HL-60/S4 treated with phorbol 12-myristate 13-acetate at 8.2 ng/mL for 4 days and 3 days (cell line): ENCODE measurements around the gene TLCD3A.
"Not testable (repeated sequence)": the region's sequence is repeated elsewhere in the genome, so short reads cannot be mapped to it uniquely, and the experiment has no call there.

Experiments
- in situ Hi-C: fragments of 300-500 bp; cut with MboI; formaldehyde crosslinking; loops from 2 replicates; pipeline ENCODE4 v1.15.0; 2022; ENCODE audit warnings: low sequenced_read_pairs

TLCD3A gene

DNA sequence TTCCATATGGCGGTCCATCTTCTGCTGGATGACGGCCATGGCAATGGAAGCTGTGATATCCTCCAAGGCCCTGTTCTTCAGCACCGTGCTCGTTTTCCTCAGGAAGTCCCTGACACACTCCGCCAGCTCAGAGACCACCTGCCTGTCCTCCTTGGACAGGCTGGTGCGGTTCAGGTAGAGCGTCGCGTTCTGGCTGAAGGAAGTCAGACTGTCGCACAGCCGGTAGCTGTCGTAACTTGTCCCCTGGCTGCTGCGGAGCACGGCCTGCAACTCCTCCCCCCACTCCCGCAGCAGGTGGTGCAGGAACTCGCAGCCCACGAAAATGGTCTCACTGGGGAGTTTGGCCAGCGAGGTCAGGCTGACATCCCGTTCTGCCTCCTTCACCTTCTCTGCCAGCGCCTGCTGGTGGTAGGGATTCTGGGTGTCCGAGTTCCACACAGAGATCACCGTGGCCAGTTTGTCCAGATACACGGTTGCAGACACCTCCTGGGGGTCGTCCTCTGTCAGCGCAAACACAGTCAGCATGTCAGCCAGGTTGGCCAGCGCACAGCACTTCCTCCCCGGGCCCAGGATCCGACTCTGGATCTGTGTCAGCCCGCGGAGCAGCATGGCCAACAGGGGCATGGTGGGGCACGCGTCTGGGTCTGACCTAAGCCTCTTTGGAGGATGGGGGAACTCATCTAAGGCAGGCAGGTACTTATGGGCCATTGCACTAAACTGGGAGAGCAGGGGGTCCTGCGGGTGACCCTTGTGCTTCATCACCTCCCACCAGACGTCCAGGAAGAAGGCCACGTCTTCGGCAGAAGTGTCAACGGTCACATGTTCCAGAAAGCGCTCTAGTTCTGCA lies 14.6 kb downstream of the TLCD3A start:
- in situ Hi-C loops = no loop called here

GRCh38 chr17:748604-749003 lies 16.2 kb downstream of the TLCD3A start:
- in situ Hi-C loops = not testable (repeated sequence)

GRCh38 chr17:749359-749758 lies 17.0 kb downstream of the TLCD3A start:
- in situ Hi-C loops = not testable (repeated sequence)

DNA sequence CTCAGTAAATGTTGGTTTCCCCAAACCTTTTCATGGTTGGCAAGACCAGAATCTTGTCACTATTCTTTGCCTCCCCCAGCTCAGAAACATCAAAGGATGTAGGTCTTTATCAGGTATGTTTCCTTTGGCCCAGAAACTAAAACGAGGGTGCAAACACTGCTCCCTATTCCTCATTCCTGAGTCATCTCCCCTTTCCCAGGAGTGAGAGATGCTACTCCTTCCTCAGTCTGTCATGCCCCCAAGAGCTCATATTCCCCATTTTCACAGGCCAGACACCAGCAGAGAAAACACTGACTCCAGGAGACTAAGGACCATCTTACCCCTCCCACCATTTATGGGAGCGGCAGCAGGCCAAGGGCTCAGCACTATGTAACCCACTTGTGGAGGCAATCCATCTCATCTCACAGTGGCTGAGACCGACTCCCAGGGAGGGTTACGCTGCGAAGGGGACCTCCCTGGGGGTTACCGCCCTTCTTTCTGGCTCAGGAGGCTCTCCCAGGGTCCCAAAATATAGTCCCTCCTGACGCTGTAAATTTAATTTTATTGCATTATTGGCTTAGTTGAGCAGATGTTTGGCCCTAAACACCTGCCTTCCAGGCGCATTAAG lies 18.1 kb downstream of the TLCD3A start:
- in situ Hi-C loops = no loop called here

DNA sequence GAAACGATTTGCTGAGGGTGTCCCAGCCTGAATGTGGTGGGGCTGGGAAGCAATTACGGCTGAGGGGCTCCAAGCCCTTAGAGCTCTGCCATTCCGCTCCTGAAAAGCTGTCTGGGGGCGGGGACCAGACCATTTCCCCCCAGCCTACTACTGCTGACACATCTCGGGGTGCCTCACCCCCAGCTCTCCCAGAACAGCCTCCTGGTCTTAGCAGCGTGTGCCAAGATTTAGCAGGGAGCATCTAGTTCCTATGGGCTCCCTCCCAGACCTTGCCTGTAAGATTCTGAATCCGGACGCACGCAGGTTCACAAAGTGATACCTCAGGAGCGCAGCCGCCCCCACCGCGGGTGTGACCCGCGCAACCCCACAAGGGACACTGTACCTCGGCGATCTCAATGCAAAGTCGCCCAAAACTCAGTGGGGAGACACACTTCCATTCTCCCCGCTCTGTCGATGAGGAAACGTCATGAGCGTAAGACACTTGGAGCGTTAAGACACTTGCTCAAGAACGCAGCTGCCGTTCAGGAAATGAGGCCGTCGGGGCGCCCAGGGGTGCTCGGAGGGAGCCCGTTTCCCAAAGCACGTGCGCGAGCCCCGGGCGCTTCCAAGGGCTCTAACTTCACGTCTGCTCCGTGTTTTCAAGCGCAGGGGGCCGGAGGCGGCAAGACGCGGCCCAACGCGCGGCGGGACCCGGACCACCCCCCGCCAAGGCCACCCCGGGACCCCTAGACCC lies 19.0 kb downstream of the TLCD3A start:
- in situ Hi-C loops = no loop called here

GRCh38 chr17:752002-752619 lies 19.7 kb downstream of the TLCD3A start, which contains the start of gene GEMIN4:
TSS of gene GEMIN4 (minus strand) at chr17:752264. CDS start at chr17:752142, 122 bp downstream.
- in situ Hi-C loops = no loop called here

DNA sequence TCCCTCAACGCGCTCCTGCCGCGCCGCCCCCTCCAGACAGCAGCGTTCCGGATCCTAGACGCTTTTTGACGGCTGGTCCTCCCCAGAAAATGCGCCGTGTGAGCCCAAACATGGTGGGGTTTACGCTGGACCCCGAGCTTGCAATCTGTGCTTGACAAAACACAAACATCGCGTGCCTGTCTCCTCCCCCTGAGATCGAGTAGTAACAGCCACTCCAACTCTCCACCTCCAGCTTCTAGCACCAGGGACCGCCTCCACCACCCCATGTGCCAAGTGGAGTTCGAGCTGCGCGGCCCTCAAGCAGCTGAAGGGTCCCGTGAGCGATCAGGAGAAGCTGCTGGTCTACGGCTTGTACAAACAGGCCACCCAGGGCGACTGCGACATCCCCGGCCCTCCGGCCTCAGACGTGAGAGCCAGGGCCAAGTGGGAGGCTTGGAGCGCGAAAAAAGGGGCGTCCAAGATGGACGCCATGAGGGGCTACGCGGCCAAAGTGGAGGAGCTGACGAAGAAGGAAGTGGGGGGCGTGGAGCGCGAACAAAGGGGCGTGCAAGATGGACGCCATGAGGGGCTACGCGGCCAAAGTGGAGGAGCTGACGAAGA lies 20.3 kb downstream of the TLCD3A start:
- in situ Hi-C loops = no loop called here

DNA sequence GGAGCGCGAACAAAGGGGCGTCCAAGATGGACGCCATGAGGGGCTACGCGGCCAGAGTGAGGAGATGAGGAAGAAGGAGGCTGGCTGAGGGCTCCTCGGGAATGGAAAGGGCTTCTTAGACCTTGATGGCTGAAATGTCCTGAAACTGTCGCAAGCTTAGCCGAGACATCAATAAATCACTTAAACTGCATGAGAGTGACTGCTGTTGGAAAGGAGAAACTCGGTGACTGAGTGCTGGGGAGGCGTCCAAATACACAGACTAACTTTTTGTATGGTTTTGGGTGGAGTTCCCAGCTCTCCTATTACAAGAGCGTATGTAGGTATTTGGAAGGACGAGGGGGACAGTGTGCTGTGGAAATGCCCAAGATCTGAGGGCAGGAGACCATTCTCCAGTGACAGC lies 21.0 kb downstream of the TLCD3A start:
- in situ Hi-C loops = no loop called here

DNA sequence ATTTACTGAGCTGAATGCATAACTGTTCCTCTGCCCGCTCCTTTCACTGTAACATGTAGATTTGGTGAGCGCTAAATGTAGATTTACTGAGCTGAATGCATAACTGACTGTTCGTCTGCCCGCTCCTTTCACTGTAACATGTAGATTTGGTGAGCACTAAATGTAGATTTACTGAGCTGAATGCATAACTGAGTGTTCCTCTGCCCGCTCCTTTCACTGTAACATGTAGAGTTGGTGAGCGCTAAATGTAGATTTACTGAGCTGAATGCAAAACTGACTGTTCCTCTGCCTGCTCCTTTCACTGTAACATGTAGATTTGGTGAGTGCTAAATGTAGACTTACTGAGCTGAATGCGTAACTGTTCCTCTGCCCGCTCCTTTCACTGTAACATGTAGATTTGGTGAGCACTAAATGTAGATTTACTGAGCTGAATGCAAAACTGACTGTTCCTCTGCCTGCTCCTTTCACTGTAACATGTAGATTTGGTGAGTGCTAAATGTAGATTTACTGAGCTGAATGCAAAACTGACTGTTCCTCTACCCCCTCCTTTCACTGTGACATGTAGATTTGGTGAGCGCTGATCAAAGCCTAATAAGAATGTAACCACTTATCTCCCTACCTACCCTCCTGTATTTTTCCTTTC lies 23.0 kb downstream of the TLCD3A start:
- in situ Hi-C loops = not testable (repeated sequence)

DNA sequence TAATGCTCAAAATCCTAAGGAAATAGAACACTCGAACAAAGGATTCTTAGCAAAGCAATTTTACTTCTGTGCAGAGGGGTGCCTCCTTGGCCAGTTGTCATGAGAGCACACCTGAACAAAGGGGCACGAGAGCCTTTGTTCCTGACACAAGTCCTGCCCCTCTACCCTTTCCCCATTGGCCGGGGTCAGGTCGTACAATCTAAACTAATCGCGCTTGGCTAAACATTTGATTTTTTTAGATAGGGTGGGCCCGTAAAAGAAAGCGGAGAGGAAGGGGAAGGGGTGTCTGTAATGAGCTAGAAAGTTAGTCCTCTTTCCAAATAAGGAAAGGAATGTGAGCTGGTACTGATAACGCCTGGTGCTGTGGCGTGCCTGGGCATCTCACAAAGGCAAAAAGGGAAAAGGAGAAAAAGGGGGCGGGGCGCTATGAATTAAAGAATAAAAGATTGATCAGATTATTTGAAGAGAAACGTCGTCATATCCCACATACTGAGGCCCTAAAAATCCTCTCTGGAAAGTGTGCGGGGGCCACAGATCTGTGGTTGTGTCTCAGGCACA lies 23.7 kb downstream of the TLCD3A start:
- in situ Hi-C loops = not testable (repeated sequence)

DNA sequence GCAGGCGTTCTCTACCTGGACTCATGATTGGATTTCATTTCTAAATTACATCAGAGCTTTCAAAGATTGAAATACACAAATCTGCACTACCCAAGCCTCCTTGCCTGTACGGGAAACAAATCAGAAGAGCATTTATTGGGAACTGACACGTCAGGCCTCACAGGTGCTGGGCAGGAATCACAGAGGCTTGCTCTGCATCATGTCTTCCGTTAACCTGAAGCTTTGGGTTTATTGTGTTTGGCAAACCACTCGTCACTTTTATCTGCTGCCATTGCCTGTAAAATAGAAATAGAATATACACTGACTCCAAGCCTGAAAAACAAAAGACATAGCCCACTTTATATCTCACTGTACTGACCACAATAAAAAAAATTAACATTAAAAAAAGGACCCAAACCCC lies 27.6 kb downstream of the TLCD3A start:
- in situ Hi-C loops = no loop called here

DNA sequence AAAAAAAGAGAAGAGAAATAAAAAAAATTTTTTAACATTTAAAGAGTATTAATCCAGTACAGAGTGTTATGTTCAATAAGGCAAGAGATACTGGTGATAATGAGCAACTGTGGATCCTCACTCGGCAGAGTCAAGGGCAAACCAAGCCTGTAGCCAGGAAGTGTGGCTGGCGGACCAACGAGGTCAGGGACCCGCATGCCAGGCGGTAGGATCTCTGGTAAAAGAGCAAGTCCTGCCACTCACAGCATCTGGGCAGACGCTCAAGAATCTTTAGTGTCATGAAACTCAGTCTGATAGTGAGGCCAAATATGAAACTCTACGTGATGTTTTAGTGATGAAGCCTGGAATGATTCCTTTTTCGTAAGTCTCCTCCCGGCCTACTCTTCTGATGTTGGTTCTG lies 28.0 kb downstream of the TLCD3A start:
- in situ Hi-C loops = no loop called here

- in situ Hi-C loops = no loop called here
Observed at GRCh38 chr17:767076-767475, 34.7 kb downstream of the TLCD3A start.

DNA sequence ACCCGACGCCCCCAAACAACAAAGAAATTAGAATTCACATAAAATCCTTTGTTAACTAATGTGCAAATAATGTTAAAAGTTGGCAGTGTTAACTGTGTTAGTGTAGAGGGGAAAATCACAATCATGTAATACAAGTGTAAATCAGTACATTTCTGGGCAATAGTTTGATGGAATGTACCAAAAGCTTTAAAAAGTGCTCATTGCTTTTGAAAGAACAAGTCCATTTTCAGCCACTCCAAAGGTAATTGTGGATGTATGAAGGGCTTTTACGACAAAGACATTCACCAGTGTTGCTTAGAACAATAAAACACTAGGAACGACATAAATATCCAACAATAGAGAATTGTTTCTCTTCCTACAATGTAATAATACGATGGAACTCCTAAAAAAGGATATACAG lies 40.6 kb downstream of the TLCD3A start:
- in situ Hi-C loops = no loop called here

- in situ Hi-C loops = no loop called here
Observed at GRCh38 chr17:773467-774312, 41.3 kb downstream of the TLCD3A start.

- in situ Hi-C loops = no loop called here
Observed at GRCh38 chr17:774313-774584, 41.9 kb downstream of the TLCD3A start.

- in situ Hi-C loops = no loop called here
Observed at GRCh38 chr17:778096-778495, 45.7 kb downstream of the TLCD3A start.

- in situ Hi-C loops = no loop called here
Observed at GRCh38 chr17:781805-782731, 49.7 kb downstream of the TLCD3A start, which contains the start of the genes GLOD4 and MRM3. TSS of gene GLOD4 (minus strand) at chr17:782280. CDS start at chr17:782255, 25 bp downstream. TSS of gene MRM3 (plus strand) at chr17:782353. CDS start at chr17:782379, 26 bp downstream.
